Right lobe of liver (tissue), 4 donors: Measurements from ENCODE around the gene CLHC1.

Experiments used
- POLR2A ChIP-seq: fragments of 450-650 bp; IDR thresholded peaks from one replicate; pipeline ENCODE4 v1.6.1; 2017; ENCODE audit warnings: antibody characterized with exemption, mild to moderate bottlenecking
- TF ChIP-seq, protein P1 (sequence below), 4 donors: fragments of 200-600 bp in 3 of 4; fragments of 450-650 bp in 1 of 4; IDR thresholded peaks; one replicate each; pipeline versions ENCODE4 v1.5.1 to v1.8.0; 2016 to 2022; ENCODE audit warnings: antibody characterized with exemption in 4 of 4, mild to moderate bottlenecking in 2 of 4
- donor health status: DM: no; HTN: no; CAD: no.
- donor health status: DM: no; HTN: no; CAD: no.
- donor health status: DM: no; HTN: yes; CAD: no.

DNA sequence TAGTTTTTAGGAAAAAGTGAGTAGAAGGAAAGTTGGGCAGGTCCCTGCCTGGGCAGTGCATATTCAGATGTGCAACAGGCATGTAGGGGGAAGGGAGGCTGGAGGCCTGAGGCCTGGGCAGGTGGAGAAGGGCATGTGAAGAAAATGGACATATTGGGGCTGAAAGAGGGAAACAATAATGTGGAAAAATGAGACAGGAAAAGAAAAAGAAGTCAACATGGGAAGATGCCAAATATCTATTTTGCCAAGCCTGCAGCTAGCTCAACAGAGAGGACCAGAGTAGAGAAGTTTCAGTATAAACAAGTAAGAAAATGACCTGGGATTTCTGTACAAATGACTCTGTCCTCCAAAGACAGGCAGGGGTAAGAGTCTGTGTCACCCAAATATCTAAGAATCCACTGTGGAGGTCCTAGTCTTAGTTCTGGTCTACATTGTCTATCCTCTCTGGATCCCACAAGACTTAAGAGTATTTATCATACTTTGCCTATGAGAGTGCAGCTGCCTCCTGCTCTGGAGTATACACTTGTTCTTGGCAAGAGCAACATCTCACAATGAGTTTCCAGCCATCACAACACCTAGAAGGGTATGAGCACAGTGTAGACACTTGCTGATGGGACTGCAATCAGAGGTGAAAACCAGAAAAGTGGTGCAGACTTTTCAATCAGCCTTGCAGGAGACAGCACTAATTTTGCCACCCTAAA, 80.2 kb downstream of the CLHC1 start:
- no peak for TF ChIP-seq POLR2A
- TF ChIP-seq, protein P1, sequence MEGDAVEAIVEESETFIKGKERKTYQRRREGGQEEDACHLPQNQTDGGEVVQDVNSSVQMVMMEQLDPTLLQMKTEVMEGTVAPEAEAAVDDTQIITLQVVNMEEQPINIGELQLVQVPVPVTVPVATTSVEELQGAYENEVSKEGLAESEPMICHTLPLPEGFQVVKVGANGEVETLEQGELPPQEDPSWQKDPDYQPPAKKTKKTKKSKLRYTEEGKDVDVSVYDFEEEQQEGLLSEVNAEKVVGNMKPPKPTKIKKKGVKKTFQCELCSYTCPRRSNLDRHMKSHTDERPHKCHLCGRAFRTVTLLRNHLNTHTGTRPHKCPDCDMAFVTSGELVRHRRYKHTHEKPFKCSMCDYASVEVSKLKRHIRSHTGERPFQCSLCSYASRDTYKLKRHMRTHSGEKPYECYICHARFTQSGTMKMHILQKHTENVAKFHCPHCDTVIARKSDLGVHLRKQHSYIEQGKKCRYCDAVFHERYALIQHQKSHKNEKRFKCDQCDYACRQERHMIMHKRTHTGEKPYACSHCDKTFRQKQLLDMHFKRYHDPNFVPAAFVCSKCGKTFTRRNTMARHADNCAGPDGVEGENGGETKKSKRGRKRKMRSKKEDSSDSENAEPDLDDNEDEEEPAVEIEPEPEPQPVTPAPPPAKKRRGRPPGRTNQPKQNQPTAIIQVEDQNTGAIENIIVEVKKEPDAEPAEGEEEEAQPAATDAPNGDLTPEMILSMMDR (IDR thresholded peaks at IDR 0.05): no peak
